Astrocyte (in vitro differentiated cells and primary cell): Measurements from ENCODE around the gene GALNT3. TPM values are rescaled to one million over a fixed set of nuclear protein-coding genes. Genes with fewer than 3 reads are reported as not detected.

Source experiments
- DNase-seq: peaks from one replicate; pipeline ENCODE4 v3.0.0-alpha.2; 2010; ENCODE audit warnings: low read depth
- FAIRE-seq: peaks from 2 replicates; lab custom pipeline; 2011; peaks lifted over from hg19 to GRCh38; lab: Jason Lieb, UNC
- H2AFZ ChIP-seq: 2 replicates; pipeline ENCODE4 v1.6.0; 2012; ENCODE audit warnings: low read depth, low read length, inconsistent platforms
- H3K27ac ChIP-seq: 2 replicates; pipeline ENCODE4 v1.5.1; 2011; ENCODE audit warnings: low read depth, low read length, inconsistent platforms
- H3K27me3 ChIP-seq: 2 replicates; pipeline ENCODE4 v1.6.0; 2011; ENCODE audit warnings: low read length, inconsistent platforms; ENCODE audit not compliant: insufficient read depth
- H3K36me3 ChIP-seq: 2 replicates; pipeline ENCODE4 v1.5.1; 2011; ENCODE audit warnings: low read length, inconsistent platforms; ENCODE audit not compliant: insufficient read depth
- H3K4me1 ChIP-seq: 2 replicates; pipeline ENCODE4 v1.5.1; 2011; ENCODE audit warnings: low read length, inconsistent platforms; ENCODE audit not compliant: insufficient read depth
- H3K4me2 ChIP-seq: 2 replicates; pipeline ENCODE4 v1.6.0; 2012; ENCODE audit warnings: low read length, inconsistent platforms
- H3K4me3 ChIP-seq: 2 replicates; pipeline ENCODE4 v1.5.1; 2011; ENCODE audit warnings: low read depth, mild to moderate bottlenecking, low read length, inconsistent platforms; ENCODE audit not compliant: insufficient read depth
- H3K79me2 ChIP-seq: 2 replicates; pipeline ENCODE4 v1.6.0; 2012; ENCODE audit warnings: mild to moderate bottlenecking, low read length, inconsistent platforms; ENCODE audit not compliant: insufficient read depth
- H3K9ac ChIP-seq: 2 replicates; pipeline ENCODE4 v1.6.0; 2012; ENCODE audit warnings: mild to moderate bottlenecking, low read length, inconsistent platforms
- H3K9me3 ChIP-seq: 2 replicates; pipeline ENCODE4 v1.5.1; 2012; ENCODE audit warnings: low read depth, mild to moderate bottlenecking, low read length, inconsistent platforms; ENCODE audit not compliant: insufficient read depth
- H4K20me1 ChIP-seq: 2 replicates; pipeline ENCODE4 v1.6.0; 2012; ENCODE audit warnings: low read length, inconsistent platforms; ENCODE audit not compliant: insufficient read depth
- H3K27ac Mint-ChIP-seq: one replicate; pipeline ENCODE4 v1.8.0; 2021; ENCODE audit warnings: mild to moderate bottlenecking, mixed read lengths; ENCODE audit not compliant: unreplicated experiment
- H3K27me3 Mint-ChIP-seq: one replicate; pipeline ENCODE4 v1.8.0; 2021; ENCODE audit warnings: low read depth, mixed read lengths; ENCODE audit not compliant: unreplicated experiment
- H3K36me3 Mint-ChIP-seq: one replicate; pipeline ENCODE4 v1.8.0; 2021; ENCODE audit warnings: low read depth, mixed read lengths; ENCODE audit not compliant: unreplicated experiment
- H3K4me1 Mint-ChIP-seq: one replicate; pipeline ENCODE4 v1.8.0; 2021; ENCODE audit warnings: low read depth, mixed read lengths; ENCODE audit not compliant: unreplicated experiment
- H3K4me3 Mint-ChIP-seq: one replicate; pipeline ENCODE4 v1.8.0; 2021; ENCODE audit warnings: mild to moderate bottlenecking, moderate library complexity, mixed read lengths; ENCODE audit not compliant: unreplicated experiment
- H3K9me3 Mint-ChIP-seq: one replicate; pipeline ENCODE4 v1.8.0; 2021; ENCODE audit warnings: mild to moderate bottlenecking, mixed read lengths; ENCODE audit not compliant: unreplicated experiment
- CTCF ChIP-seq: IDR thresholded peaks from 2 replicates; pipeline ENCODE4 v1.5.1; 2011; ENCODE audit warnings: low read depth, mild to moderate bottlenecking, inconsistent platforms, low read length, moderate library complexity; ENCODE audit not compliant: insufficient read depth
- EZH2 ChIP-seq: IDR thresholded peaks from 2 replicates; pipeline ENCODE4 v1.6.1; 2012; ENCODE audit warnings: mild to moderate bottlenecking, low read length, inconsistent platforms; ENCODE audit not compliant: insufficient read depth
- total RNA-seq: library from RNA; stranded (reverse); gene quantifications from 2 replicates; pipeline ENCODE4 v1.2.1, GENCODE V29; 2021

Gene GALNT3
- total RNA-seq, 1 donor from 2014 or later: 16.4 TPM

GRCh38 chr2:165840333-165840958, 46.4 kb upstream of the GALNT3 start:
- Mint-ChIP-seq H3K27me3 (no peaks in the 10 kb centered on the region), H3K4me1 (peaks cover 22% of the 10 kb centered on the region), H3K9me3 (peaks cover 3% of the 10 kb centered on the region), H3K27ac (no peak overlapping the region), H3K36me3 (no peaks in the 10 kb centered on the region), H3K4me3 (no peak overlapping the region)
- Histone ChIP-seq H3K9me3 (no peaks in the 10 kb centered on the region), H3K4me2 (no peak overlapping the region), H3K79me2 (no peaks in the 10 kb centered on the region), H3K9ac (no peak overlapping the region), H3K4me3 (no peak overlapping the region), H3K36me3 (no peaks in the 10 kb centered on the region), H3K27me3 (no peaks in the 10 kb centered on the region), H3K27ac (no peak overlapping the region), H3K4me1 (no peaks in the 10 kb centered on the region), H4K20me1 (no peaks in the 10 kb centered on the region), H2AFZ (no peak overlapping the region)
- TF ChIP-seq CTCF: no peak
- TF ChIP-seq EZH2: no peak
- DNase-seq: no peak
- no peak for FAIRE-seq

DNA sequence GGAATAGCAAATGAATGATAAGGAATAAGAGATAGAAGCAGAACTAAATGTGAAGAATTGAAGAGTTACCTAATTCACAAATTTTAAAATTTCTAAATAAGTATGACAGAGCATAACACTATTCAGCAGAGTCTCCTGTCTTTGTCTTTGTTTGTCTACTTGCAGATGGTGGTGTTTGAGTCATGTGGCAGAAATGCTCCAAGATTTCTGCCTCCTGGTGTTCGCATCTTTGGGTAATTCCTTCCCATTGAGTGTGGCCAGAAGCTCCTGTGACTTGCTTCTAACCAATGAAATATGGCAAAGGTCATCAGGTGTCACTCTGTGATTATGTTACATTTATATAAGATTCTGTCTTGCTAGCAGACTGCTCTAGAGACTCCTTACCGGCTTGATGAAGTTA, 45.6 kb upstream of the GALNT3 start:
- no peak overlapping the region for H3K27ac Mint-ChIP-seq
- peaks cover 3% of the 10 kb centered on the region for H3K9me3 Mint-ChIP-seq
- Histone ChIP-seq H3K4me1 (no peaks in the 10 kb centered on the region), H3K79me2 (no peaks in the 10 kb centered on the region), H3K36me3 (no peaks in the 10 kb centered on the region), H3K9ac (no peak overlapping the region), H3K27me3 (no peaks in the 10 kb centered on the region), H3K4me3 (no peak overlapping the region), H3K9me3 (no peaks in the 10 kb centered on the region), H2AFZ (no peak overlapping the region), H3K27ac (no peak overlapping the region), H4K20me1 (no peaks in the 10 kb centered on the region), H3K4me2 (no peak overlapping the region)
- peaks cover 25% of the 10 kb centered on the region for H3K4me1 Mint-ChIP-seq
- H3K27me3 Mint-ChIP-seq: no peaks in the 10 kb centered on the region
- TF ChIP-seq EZH2 (no peak), CTCF (no peak)
- H3K36me3 Mint-ChIP-seq: no peaks in the 10 kb centered on the region
- H3K4me3 Mint-ChIP-seq: no peak overlapping the region
- FAIRE-seq (no peak), DNase-seq (peak; percentile 19)

DNA sequence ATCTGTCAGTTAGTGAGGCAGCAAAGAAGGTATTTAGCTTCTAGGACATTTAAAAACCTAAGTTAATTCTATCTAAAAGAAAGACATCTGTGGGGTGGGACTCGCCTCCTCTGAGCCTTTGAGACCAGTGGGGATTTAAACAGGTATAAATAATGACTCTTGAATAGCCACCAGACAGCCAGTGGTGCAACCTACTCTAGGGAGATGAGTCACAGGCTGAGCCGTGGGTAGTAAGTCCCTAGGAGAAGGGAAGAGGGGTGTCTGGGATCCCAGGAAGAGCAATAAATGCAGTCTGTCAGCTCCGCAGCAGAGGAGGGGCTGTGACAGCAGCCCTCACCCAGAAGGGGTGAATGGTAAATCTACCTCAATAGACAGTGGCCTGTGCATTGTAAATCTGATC, 43.1 kb upstream of the GALNT3 start:
- DNase-seq (peak; percentile 78), FAIRE-seq (no peak)
- Histone ChIP-seq H3K79me2 (no peaks in the 10 kb centered on the region), H3K4me2 (no peak overlapping the region), H3K9ac (no peak overlapping the region), H3K27me3 (no peaks in the 10 kb centered on the region), H3K4me3 (no peak overlapping the region), H2AFZ (no peak overlapping the region), H3K9me3 (no peaks in the 10 kb centered on the region), H3K4me1 (peaks cover 3% of the 10 kb centered on the region), H4K20me1 (no peaks in the 10 kb centered on the region), H3K36me3 (no peaks in the 10 kb centered on the region), H3K27ac (no peak overlapping the region)
- Mint-ChIP-seq H3K27ac (peak overlapping the region; percentile 59), H3K36me3 (no peaks in the 10 kb centered on the region), H3K4me3 (no peak overlapping the region), H3K27me3 (no peaks in the 10 kb centered on the region), H3K9me3 (peaks cover 3% of the 10 kb centered on the region), H3K4me1 (peaks cover 34% of the 10 kb centered on the region)
- TF ChIP-seq EZH2 (no peak), CTCF (no peak)
